ENCODE results near the gene WWP2. TPM values are rescaled to one million over a fixed set of nuclear protein-coding genes. Genes with fewer than 3 reads are reported as not detected.

Gene WWP2
- total and polyA plus RNA-seq, 7 donors = 12.2 to 26.0 (median 19.0) TPM

DNA sequence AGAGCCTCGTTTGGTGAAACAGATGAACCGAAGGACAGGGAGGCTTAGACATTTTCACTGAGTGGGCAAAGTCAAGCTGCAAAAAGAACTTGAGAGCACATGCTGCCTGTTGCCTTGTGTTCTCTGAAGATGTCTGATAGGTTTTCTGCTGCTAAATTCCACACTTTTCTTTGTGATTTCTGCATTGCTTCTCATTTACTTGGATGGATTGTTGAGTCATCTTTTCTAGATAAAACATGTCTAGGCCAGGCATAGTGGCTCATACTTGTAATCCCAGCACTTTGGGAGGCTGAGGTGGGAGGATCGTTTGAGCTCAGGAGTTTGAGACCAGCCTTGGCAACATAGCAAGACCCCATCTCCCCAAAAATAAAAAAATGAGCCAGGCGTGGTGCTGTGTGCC is 108.6 kb downstream of the WWP2 start:
- no peak overlapping the region for H3K4me3 ChIP-seq
- no peaks in the 10 kb centered on the region for H3K27me3 ChIP-seq (ENCODE audit: insufficient read depth in 3 of 3, low read length in 2 of 3)
- peaks cover 0 to 34% of the 10 kb centered on the region in 2 donors for H3K36me3 ChIP-seq (ENCODE audit: insufficient read depth in 1 of 2, low read depth in 1 of 2)
- 88 to 95% (median 93%) methylated on average over 4 of the region's 4 CpGs for WGBS, 3 donors
- H3K9me3 ChIP-seq = no peaks in the 10 kb centered on the region
- ATAC-seq (no peak), DNase-seq (no peak)
- TF ChIP-seq, protein P1, sequence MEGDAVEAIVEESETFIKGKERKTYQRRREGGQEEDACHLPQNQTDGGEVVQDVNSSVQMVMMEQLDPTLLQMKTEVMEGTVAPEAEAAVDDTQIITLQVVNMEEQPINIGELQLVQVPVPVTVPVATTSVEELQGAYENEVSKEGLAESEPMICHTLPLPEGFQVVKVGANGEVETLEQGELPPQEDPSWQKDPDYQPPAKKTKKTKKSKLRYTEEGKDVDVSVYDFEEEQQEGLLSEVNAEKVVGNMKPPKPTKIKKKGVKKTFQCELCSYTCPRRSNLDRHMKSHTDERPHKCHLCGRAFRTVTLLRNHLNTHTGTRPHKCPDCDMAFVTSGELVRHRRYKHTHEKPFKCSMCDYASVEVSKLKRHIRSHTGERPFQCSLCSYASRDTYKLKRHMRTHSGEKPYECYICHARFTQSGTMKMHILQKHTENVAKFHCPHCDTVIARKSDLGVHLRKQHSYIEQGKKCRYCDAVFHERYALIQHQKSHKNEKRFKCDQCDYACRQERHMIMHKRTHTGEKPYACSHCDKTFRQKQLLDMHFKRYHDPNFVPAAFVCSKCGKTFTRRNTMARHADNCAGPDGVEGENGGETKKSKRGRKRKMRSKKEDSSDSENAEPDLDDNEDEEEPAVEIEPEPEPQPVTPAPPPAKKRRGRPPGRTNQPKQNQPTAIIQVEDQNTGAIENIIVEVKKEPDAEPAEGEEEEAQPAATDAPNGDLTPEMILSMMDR (IDR thresholded peaks at IDR 0.05) = no peak
- intact Hi-C loops (cut with DNase I) = no loop called here
- H3K27ac ChIP-seq = no peak overlapping the region
- no peaks in the 10 kb centered on the region for H3K4me1 ChIP-seq

DNA sequence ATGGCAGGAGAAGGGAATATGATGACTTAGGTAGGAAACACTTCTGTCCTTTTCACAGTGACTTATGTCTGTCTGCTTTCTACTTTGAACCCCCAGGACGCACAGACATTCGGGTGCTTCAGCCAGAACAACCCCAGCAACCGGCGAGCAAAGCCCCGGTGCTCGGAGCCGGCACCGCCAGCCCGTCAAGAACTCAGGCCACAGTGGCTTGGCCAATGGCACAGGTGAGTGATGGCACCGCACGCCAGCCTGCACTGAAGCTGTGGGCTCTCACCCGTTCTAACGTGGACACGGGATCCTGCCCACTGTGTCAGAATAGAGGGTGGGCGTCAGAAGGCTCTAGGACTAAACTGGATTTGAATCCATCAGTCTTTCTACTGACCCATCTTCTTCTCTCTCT is 109.6 kb downstream of the WWP2 start:
- H3K4me3 ChIP-seq = no peak overlapping the region
- ATAC-seq (no peak), DNase-seq (no peak)
- H3K9me3 ChIP-seq = peaks cover 5% of the 10 kb centered on the region
- no peaks in the 10 kb centered on the region for H3K27me3 ChIP-seq (ENCODE audit: insufficient read depth in 3 of 3, low read length in 2 of 3)
- intact Hi-C loops (cut with DNase I) = no loop called here
- 94 to 96% (median 94%) methylated on average over 15 of the region's 15 CpGs for WGBS, 3 donors
- H3K36me3 ChIP-seq (ENCODE audit: insufficient read depth in 1 of 2, low read depth in 1 of 2) = peaks cover 0 to 38% of the 10 kb centered on the region in 2 donors
- TF ChIP-seq, protein P1 (IDR thresholded peaks at IDR 0.05) = no peak
- H3K27ac ChIP-seq = no peak overlapping the region
- H3K4me1 ChIP-seq = no peaks in the 10 kb centered on the region

DNA sequence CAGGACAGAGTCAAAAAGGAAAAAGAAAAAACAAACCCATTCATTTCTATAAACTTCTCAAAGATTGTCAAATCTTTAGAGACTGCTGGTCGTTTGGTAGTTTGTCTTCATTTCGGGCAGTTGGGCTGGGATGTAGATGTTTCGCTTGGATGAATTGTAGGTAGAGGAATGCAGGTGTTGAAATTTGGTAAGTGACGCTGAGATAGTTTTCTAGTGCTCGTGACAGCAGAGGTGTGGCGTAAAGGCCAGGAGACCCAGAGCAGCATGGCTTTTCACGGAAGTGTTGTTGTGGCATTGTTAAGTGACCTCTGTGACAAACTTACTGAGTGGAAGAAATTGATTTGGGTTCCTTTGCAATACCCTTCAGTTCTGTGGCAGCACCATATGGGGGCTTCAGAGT is 110.8 kb downstream of the WWP2 start:
- Histone ChIP-seq H3K4me1 (no peaks in the 10 kb centered on the region), H3K27ac (no peak overlapping the region), H3K27me3 (ENCODE audit: insufficient read depth in 3 of 3, low read length in 2 of 3) (no peaks in the 10 kb centered on the region), H3K4me3 (no peak overlapping the region), H3K9me3 (peaks cover 9% of the 10 kb centered on the region), H3K36me3 (ENCODE audit: insufficient read depth in 1 of 2, low read depth in 1 of 2) (peaks cover 0 to 48% of the 10 kb centered on the region in 2 donors)
- TF ChIP-seq, protein P1 (IDR thresholded peaks at IDR 0.05) = no peak
- ATAC-seq = no peak
- WGBS, 3 donors = 94 to 96% (median 96%) methylated on average over 7 of the region's 7 CpGs
- no peak for DNase-seq
- intact Hi-C loops (cut with DNase I) = no loop called here

DNA sequence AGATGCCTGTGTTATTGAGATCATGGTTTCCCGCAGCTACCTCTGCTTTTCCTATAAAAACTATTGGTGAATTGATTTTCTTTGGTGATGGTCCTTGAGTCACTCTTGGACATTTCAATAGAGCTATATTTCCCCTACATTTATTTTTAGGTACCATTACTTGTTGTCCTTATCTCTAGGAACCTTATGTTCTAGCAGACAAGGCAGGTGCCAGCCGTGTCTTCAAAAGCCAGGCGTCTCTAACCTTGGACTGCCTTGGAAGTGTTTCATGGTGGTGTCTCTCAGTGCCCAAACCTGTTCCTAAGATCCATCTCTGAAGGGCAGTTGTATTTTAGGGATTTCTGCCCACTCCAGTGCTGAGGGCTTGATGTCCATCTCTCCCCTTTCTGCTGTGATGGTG is 111.7 kb downstream of the WWP2 start:
- intact Hi-C loops (cut with DNase I) = no loop called here
- TF ChIP-seq, protein P1 (IDR thresholded peaks at IDR 0.05) = no peak
- H3K36me3 ChIP-seq (ENCODE audit: insufficient read depth in 1 of 2, low read depth in 1 of 2) = peaks cover 0 to 53% of the 10 kb centered on the region in 2 donors
- no peak overlapping the region for H3K27ac ChIP-seq
- no peaks in the 10 kb centered on the region for H3K27me3 ChIP-seq (ENCODE audit: insufficient read depth in 3 of 3, low read length in 2 of 3)
- ATAC-seq = no peak
- H3K4me3 ChIP-seq = no peak overlapping the region
- DNase-seq = no peak
- H3K4me1 ChIP-seq = no peaks in the 10 kb centered on the region
- 57 to 88% (median 79%) methylated on average over 3 of the region's 3 CpGs for WGBS, 3 donors
- peaks cover 9% of the 10 kb centered on the region for H3K9me3 ChIP-seq

DNA sequence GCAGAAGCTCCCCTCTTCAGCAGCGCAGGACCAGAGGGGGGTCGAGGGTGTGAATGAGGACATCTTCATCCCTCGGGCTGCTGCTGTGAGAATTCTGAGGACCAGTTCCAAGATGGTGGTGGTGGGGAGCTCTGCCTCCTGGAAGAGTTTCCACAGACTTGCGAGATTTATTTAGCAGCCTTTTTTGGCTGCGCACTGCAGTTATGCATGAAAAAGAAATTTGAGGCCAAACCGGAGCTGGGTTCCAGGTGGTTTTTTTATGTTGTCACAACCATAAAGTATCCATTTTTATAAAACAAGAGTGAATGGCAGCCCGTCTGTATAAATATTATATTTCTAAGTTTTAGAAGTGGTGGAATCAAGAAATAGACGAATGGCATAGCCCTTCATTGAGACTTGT is 112.1 kb downstream of the WWP2 start:
- ATAC-seq (no peak), DNase-seq (no peak)
- no peak overlapping the region for H3K27ac ChIP-seq
- H3K4me3 ChIP-seq = no peak overlapping the region
- intact Hi-C loops (cut with DNase I) = no loop called here
- no peaks in the 10 kb centered on the region for H3K27me3 ChIP-seq (ENCODE audit: insufficient read depth in 3 of 3, low read length in 2 of 3)
- 82 to 88% (median 86%) methylated on average over 8 of the region's 8 CpGs for WGBS, 3 donors
- H3K9me3 ChIP-seq = peaks cover 9% of the 10 kb centered on the region
- no peaks in the 10 kb centered on the region for H3K4me1 ChIP-seq
- H3K36me3 ChIP-seq (ENCODE audit: insufficient read depth in 1 of 2, low read depth in 1 of 2) = peaks cover 0 to 53% of the 10 kb centered on the region in 2 donors
- TF ChIP-seq, protein P1 (IDR thresholded peaks at IDR 0.05) = no peak

All from psoas muscle (tissue), 8 donors.